GM18511 (cell line): ENCODE results near the gene ECI2.
A peak's percentile ranks its signal among the peaks of the same experiment; 100 is the strongest.
"Not testable (repeated sequence)": the region's sequence is repeated elsewhere in the genome, so short reads cannot be mapped to it uniquely, and the experiment has no call there.

Experiments used
- ATAC-seq: cut with Tn5 transposase; IDR thresholded peaks from one replicate; pipeline ENCODE4 v1.9.1; 2021; ENCODE audit warnings: mild to moderate bottlenecking, moderate library complexity; ENCODE audit not compliant: unreplicated experiment

ECI2 gene

DNA sequence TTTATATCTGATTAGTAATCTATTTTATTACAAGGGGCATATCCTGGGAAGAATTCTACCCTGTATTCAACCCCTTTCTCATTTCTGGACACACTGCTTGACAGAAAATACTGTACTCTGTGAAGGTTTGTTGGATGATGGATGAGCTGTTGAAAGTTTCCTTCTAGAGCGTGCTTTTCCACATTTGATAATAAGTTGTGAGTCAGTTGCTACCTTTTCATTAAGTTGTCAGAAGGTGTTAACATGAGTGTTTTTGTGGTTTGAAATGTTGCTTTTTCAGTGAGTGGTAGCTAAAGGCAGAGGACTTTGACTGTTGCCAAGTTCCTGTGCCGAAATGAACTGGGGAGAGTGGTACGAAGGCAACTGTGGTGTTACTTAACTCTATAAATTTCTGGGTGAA, 3.9 kb upstream of the ECI2 start:
- no peak for ATAC-seq

DNA sequence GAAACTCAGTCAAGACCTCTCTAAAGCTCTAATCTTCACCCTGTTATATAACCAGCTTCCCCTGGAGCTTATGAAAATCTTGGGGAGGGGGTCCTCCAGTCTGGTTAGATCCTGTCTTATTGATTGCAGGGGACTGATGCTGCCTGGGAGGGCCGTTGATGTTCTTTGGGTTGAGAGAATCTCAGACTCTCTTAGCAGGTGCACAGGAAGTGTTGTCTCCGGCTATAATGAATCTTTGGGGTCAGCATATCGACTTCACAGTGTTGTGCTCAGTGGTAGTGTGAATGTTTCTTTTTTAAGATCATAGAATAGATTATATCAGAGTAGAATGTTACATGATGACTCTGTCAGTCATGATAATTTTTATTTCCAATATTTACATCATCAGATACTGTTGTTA, 2.8 kb upstream of the ECI2 start:
- ATAC-seq, result no peak

DNA sequence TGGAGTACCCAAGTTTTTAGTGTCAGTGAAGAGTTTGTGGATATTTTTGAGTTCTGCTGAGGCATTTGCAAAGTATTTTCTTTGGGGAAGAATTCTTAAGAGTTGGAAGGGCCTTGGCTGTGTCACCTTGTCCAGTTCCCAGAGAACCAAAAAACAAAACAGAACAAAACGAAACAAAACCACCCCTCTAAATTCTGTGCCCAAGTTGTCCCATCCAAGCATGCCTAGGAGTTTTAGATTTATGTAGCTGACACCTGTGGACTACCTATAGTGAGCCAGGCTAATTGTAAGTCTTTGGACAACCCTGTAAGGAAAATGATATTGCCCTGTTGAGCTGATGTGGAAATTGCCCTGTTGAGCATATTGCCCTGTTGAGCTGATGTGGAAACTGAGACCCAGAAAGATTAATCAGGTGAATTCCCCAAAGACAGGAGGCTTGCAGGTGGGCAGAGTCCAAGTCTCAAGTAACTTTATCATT, 1.0 kb upstream of the ECI2 start:
- ATAC-seq, result no peak

DNA sequence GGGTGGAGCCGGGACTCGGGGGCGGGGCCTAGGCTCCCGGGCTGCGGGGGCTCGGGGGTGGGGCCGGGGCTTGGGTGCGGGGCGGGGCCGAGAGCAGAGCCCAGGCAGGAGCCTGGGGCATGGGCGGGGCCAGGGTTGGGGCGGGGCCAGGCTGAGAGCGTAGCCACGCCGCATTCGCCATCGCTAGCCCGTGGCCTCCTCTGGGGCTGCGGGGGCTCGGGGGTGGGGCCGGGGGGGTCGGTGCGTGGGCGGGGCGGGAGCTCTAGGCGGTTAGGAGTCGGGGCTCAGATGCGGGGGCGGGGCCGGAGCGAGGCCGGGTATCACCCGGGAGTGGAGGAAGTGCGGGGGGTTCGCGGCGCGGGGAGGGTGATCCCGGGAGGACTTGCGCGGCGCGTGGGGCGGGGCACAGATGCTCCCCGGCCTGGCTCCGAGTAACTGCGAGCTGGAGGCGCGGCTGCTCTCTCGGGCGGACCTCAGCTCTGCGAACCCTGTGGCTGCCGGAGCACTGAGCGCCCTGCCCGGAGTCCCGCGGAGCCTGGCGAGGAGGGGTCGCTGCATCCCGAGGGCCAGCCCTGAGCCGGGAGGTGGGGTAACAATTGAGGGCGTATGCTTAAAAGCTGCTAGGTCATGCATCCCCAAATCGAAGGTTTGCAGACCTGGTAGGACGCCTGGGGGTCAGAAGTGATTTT, 434 bp upstream of the ECI2 start:
- peak; percentile 72 for ATAC-seq

DNA sequence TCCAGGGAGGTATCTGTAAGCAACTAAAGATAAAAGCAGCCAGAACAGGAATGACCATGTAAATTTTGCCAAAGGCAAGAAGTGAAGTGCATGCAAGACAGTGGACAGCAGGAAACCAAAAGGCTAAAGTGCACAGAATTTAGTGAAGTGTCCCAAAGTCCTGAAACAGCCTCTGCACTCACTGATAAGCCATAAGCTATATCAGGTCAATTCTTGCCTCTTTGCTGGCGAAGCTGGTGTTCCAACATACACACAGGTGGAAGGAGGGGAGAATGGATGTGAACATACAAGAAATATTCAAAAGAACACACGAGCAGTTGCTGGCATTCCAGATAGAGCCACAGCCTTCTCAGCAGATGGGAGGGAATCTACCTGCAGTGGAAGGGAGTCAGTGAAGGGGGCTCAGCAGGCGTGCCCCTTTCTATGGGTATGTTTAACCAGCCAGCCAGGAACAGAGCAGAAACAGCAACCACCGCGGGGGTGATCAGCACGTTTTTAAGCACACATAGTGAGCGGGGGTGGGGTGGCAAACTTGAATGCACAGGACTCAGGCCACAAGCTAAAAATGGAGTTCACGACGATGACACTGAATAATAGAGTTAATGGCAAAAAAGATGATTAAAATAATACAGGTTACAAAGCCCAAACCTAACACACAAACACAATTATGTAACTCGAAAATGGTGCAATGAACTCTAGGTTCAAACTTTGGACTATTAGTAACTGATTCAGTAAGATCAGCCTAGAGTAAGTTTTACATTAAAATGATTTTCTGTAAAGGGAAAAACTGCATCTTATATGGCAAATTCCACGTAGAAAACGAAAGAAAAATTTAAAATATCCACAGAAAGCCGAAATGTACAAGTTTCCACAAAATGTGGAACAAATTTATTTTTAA, 1.2 kb downstream of the ECI2 start:
- no peak for ATAC-seq

DNA sequence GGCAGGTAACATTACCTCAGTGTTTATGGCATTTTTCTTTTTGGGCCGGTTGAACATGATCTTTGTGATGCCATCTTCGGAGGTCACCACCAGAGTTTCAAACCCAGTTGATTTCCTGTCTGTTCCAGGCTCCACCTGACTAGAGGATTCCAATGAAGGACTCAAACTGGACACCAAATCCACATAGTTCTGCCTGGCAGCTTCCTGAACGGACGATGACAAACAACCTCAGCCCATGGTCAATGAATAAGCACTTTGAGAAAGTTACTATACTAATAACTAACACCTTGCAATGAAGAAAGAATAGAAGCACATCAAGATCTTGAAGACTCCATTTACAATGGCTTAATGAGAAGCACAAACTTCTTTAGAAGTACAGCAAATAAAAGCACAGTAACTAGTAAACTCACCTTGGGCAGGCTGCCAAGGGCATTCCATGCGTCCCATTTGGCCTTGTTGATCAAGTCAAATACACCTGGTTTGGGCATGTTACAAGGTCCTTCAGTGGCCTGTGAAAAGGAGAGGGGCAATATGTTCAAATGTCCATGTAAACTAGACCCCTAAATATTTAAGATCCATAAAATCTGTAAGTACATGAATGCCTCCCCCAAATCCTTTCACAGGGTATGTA, 4.9 kb downstream of the ECI2 start:
- ATAC-seq, result no peak

DNA sequence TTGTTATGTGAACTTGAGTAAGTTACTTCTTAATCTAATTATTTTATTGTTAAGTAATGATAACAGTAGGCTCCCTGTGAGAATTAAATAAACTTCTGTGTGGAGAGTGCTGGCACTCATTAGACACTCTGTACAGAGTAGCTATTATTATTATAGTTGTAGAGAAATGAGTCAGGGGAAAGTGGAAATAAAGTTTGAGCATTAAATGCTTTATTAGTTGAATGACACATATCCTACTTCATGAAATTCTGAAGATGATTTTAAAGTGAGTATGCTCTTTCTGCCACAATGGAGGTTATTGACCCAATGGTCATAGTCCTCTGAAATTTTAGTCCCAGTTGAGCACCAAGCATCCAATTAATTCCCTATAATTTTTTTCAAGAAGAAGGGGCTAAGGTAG, 5.9 kb downstream of the ECI2 start:
- no peak for ATAC-seq

DNA sequence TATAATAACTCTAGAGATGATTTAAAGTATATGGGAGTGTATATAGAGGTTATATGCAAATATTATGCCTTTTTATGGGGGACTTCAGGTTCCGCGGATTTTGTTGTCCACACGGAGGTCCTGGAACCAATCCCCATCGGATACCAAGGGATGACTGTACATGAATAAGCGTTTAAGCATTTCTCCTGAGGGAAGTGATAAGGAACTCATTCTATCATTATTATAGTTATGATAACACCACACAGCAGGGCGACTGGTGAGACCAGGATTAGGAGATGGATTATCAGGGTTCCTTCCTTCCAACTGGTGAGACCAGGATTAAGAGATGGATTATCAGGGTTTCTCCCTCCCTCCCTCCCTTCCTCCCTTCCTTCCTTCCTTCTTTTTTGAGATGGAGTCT, 6.6 kb downstream of the ECI2 start:
- no peak for ATAC-seq

DNA sequence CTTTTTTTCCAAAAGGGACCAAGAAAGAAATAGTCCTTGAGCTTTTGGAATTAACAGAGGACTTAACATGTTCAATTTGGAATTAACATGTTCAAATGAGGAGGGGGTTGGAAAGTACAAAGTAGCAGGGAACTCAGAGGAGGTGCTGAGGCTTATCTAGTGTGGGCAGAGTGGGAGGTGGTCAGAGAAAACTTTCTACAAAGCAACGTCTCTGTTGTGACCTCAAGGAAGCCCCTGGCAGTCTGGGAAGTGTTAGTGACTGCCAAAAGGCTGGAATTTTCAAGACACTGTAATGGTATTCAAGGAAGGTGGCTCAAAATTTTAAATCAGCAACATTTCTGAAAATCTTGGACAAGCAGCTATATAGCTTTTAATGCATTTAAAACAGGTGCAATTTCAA, 7.3 kb downstream of the ECI2 start:
- ATAC-seq, result no peak

DNA sequence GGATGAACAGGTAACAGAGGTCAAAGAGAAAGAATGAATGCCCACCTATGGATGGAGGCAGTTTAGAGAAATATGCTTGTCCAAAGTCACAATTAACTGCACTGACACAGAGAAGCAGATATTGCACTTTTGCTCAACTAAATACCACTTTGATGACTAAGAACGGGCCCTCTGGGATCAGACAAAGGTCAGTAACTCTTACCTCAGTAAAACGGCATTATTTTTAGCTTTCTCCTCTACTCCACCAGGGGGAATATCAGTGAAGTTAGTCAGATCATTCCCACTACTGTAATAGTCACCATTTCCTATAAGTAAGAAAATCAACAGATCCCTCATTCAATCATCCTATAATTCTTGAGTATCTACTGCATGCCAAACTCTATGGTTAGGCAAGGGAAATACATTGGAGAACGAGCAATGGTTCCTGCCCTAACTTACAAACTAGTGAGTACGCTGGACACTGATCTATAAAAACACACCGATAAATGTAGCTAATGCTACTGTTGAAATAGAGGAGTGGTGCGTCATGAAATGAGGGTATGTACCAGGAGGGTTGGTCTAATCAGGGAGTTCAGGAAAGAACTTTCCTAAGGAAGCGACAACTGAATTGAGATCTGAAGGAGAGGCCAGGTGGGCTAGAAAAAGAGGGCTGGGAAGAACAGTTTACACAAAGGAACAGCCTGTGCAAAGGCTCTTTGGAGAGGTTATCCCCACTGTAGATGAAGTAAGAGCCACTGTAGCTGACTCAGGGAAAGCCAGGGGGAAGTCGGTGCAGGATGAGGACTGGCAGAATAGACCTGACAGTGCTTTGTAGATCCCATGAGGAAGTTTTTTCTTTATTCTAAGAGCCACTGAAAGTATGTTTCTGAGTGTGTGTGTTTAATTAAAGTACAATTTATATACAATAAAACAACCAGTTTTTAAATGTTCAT, 9.2 kb downstream of the ECI2 start:
- no peak for ATAC-seq

DNA sequence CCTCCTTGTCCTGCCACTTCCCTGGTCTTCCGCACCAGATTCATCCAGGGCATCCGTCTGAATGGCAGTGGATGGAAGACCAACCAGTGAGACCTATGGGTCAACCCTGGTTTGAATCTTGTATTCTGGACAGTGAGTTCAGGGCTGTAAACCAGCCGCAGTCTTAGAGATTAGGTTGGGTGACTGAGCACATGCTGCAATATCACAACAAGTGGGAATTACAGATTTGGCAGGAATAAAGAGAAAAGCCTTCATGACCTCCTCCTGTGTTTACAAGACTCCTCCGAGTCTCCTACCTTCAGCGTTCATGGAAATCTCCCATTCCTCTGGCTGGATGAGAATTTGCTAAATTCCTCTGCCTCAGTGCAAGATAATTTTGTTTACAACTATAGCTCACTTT, 9.9 kb downstream of the ECI2 start:
- ATAC-seq, result no peak

DNA sequence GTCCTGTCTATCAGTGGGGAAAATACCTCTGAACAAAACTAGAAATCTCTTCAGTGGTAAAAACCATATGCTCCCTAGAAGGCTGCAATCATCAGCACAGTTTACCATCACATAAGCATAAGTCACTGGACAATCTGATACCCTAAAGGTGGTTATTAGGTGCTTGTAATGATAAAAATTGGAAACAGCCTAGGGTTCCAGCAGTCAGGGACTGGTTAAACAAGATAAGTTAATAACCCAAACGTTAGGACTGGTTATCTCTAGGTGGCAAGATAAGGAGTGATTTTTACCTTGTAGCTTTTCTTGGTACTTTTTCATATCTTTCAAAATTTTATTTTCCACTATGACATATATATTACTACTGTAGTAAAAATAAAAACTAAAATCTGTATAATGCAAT, 11.0 kb downstream of the ECI2 start:
- ATAC-seq, result no peak

DNA sequence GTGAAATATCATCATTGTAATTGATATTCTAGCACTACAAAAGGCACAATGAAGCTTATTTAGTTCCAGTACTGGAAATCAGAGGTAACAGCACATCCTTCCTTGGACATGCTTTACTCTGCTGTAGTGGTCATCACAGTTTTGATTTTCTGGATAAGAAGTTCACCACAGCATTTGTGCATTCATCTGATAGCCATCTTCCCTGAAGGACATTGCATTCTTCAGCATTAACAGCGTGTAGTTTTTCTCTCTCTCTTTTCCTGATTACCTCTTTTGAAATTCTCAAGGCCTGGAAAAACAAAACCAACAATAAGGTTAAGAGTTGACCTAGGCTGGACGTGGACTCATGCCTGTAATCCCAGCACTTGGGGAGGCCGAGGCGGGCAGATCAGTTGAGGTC, 19.6 kb downstream of the ECI2 start:
- no peak for ATAC-seq

DNA sequence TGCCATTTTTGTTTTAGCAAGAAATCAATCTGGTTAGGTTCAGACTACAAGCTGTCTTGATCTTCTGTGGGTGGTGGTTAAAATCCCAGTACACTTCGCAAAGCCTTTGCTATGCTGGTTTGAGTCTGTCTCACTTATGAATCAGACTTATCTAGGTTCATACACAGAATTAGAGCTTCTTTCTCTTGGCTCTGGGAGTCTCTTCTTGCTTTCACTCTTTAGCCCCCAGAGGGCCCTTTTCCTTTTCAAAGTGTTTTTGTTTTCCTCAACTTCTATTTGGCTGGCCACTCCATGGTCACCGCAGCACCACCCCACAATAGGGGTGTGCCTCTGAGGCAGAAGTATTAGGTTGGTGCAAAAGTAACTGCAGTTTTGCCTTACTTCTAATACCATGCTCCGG, 21.3 kb downstream of the ECI2 start:
- no peak for ATAC-seq

DNA sequence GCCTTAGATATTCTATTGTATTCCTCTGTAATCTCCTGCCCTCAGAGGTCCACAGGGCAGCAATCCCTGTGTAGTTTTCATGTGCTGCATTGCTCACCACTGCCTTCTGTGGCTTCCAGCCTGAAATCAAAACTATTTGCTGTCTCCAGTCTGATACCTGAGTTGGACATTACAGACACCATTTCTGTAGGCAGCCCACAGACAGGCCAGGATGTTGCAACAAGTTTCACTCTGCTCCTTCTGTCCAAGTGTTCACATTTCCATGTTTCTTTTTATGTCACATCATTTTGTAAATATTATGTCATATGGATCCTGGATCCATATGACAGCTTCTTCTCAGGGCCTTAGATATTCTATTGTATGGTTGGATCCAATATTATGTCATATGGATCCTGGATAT, 21.7 kb downstream of the ECI2 start:
- no peak for ATAC-seq

DNA sequence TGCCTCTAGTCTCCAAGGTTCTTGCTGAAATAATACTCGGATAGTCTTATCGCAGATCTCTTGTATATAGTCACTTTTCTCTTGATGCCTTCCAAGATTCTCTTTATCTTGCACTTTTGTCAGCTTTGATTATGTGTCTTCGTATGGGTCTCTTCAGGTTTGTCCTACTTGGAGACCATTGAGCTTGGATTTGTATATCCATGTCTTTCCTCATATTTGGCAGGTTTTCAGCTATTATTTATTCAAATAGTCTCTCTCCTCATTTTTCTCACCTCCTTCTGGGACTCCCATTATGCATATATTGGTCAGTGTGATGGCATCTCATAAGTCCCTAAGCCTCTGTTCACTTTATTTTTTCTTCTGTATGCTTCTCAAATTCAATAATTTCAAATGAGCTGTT, 23.0 kb downstream of the ECI2 start:
- no peak for ATAC-seq

DNA sequence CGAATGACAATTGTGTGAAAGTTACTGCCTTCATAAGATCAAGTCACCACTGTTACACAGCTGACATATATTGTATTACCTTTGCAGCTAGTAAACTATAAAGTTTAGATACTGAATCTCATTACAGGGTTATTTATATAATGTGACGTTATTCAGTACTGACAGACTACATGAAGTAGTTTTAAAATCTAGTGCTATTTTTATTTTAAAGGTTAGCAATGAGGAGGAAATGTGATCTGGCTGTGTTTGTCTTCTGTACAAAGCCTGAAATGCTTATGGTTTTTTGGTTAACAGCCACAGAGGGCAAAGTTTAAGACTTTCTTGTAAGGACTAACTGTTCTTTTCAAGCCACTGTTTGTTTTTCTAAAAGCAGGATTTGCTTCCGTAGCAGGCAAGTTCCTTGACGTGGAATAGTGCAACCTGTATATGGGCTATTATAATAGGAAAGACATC, 26.0 kb downstream of the ECI2 start:
- ATAC-seq, result not testable (repeated sequence)

DNA sequence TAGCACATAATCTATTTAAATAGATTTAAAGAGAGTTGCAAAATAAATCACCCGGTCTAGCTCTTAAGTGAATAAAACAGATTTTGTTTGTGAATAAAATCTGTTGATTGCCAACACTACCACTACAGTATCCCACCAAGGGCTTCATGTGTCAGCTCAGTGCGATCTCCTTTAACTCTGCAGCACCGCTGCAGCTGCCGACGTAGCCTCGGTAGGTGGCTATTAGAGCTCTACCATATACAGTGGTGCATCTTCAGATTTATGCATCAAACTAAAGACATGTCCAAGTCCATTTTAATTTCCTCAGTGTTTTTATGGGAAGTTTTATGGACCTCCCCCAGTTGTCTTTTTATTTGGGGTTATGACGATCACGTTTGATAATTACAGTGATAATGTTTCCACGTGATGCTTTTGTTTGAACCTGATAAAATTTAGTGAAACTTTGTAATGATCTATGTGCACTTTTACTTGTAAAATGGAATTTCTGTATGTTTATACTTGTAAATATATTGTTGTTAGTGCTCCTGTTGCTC, 26.7 kb downstream of the ECI2 start:
- ATAC-seq, result no peak

DNA sequence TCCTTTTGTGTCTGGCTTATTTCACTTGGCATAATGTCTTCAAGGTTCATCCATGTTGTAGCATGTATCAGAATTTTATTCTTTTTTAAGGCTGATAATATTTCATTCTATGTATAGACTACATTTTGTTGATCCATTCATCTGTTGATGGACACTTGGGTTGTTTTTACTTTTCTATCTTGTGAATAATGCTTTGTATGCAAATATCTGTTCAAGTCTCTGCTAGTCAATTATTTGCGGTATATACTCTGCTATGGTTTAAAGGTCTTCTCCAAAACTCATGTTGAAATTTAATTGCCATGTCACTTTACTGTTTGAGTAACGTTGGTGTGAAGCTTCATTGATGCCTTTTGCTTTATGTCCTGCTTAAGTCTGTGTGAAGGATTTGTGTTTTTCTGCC, 27.5 kb downstream of the ECI2 start:
- ATAC-seq, result no peak

DNA sequence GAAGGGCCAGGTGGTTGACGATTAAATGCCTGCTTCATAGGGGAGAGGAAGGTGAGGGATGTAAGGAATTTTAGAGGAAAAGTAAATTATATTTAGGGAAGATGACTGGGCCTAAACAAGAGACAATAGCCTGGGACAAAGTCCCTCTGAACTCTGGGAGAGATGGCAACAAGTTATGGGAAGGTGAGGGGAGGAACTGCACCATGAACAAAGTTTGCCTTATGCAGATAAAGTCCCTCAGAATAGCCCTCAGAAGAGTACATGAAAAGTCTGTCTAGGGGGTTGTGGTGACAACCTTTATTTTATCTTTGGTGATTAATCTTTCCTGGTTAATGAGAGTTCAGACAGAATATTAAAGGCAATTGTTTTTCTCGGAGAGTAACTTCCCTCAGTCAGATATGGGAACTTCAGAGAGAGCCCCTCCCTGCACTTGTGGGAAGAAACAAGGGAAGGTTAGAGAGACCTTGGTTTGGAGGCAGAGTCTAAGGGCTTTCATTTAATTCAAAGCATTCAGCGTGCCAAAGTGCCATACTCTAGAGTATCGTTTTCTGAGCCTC, 29.3 kb downstream of the ECI2 start:
- ATAC-seq, result no peak
